GM12891 (cell line): ENCODE data around the gene NRDC.

Source experiments
- POLR2A ChIP-seq: IDR thresholded peaks from 2 replicates; pipeline ENCODE4 v1.6.1; 2011; ENCODE audit warnings: low read depth, low read length, control low read depth
- POLR2AphosphoS5 ChIP-seq: IDR thresholded peaks from 2 replicates; pipeline ENCODE4 v1.6.1; 2011; ENCODE audit warnings: low read depth, low read length, control low read depth
- SPI1 ChIP-seq: IDR thresholded peaks from 2 replicates; pipeline ENCODE4 v1.6.1; 2011; ENCODE audit warnings: low read depth, low read length, control low read depth
- TAF1 ChIP-seq: IDR thresholded peaks from 2 replicates; pipeline ENCODE4 v1.6.1; 2011; ENCODE audit warnings: low read depth, low read length, control low read depth

DNA sequence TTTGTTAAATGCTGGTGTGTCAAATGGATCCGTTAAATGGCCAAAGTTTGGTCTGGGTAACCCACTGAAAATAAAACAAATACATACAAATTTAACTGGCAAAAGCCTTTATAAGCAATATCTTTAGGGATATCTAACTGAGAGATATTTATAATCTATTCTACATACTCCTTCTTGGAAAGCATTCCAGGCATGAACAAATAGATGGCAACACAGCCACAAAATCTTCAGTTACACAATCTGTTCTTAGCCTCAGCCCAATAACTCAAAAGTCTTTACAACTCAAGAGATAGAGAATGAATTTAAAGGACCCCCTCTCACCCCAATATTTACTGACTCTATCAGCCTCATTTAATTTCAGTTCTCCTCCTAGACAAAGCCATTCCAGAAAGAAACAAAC lies 58.7 kb downstream of the NRDC start:
- no peak for TF ChIP-seq TAF1
- TF ChIP-seq POLR2A: no peak
- no peak for TF ChIP-seq POLR2AphosphoS5
- no peak for TF ChIP-seq SPI1
